Stimulated activated CD4-positive, alpha-beta T cell treated with anti-CD3 and anti-CD28 coated beads, TNF-alpha, amount 100 ng/mL, for 48 hours (primary cell): ENCODE measurements around the gene COG4.

Experiments used
- DNase-seq, 3 donors: peaks; one replicate each; pipeline ENCODE4 v3.0.0-alpha.2; 2020; ENCODE audit warnings: low read depth in 3 of 3

COG4 gene

DNA sequence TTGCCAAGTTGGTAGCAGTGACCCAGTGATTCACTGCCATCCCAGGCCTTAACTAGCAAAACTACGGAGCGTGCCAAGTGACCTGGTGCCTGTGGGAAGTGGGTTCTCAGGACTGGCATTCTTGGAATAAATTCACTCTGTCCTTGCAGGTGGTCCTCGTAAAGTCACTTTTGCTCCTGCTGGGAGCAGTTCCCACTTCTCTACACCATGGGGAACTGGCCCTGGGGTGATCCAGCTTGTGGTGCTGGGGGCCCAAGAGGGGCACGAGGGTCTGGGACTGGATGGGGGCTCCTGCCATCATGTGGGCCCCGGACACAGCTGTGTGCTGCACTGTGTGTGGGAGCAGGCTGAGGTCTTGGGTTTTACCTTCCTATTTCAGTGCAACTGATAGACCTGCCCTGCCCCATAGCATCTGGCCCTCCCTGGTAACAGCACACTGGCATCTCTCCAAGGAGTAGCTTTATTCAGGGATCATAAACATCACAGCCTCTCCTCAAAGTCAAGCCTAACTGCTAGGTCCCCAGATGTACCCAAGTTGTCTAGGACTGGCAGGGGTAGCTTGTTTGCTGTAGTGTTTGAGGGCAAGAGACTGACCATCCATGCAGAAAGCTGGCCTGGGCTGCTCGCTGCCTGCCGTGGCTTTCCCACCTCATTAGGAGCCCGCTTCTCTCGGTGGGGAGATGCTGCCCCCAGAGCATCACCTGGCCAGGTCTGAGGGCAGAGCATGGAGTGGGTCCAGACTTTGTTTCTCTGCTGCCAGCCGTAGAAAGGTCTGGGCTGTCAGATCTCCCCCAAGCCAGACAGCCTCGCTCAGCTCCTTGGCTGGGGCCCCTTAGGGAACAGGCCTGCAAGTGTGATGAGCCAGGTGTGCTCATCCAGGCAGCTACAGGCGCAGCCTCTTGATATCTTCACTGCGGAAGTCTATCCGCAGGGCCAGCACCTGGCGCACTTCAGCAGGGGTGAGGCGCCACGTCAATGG, 42.9 kb downstream of the COG4 start:
- no peak for DNase-seq

DNA sequence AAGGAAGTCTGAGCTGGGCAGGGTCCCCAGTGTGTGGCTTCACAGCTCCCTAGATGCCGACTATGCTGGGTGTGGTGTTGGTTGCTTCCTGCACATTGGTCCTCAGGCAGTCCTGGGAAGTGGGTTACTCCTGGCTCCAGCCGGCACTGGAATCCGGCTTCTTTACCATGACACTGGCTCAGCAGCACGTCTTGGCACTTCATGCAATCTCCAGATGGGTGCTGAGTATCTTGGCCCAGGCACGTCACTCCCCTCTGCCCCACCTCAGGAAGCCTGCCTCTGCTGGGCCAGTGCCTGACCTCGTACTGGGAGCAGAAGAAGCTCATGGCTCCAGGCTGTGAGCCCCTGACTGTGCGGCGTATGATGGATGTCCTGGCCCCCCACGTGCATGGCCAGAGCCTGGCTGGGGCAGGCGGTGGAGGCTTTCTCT, 44.4 kb downstream of the COG4 start:
- no peak for DNase-seq

DNA sequence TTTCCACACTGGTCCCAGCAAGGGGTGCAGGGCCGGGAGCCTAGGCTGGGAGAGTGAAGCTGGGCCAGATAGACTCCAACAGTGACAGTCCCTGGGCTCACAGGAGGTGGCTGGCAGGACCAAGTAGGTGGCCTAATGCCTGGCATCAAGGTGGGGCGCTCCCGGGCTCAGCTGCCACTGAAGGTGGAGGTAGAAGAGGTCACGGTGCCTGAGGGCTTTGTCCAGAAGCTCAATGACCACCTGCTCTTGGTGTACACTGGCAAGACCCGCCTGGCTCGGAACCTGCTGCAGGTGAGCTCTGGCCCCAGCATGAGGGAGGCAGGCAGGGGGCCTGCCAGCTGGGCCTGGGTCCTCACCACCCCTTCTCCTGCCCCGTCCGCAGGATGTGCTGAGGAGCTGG, 45.2 kb downstream of the COG4 start:
- no peak for DNase-seq

DNA sequence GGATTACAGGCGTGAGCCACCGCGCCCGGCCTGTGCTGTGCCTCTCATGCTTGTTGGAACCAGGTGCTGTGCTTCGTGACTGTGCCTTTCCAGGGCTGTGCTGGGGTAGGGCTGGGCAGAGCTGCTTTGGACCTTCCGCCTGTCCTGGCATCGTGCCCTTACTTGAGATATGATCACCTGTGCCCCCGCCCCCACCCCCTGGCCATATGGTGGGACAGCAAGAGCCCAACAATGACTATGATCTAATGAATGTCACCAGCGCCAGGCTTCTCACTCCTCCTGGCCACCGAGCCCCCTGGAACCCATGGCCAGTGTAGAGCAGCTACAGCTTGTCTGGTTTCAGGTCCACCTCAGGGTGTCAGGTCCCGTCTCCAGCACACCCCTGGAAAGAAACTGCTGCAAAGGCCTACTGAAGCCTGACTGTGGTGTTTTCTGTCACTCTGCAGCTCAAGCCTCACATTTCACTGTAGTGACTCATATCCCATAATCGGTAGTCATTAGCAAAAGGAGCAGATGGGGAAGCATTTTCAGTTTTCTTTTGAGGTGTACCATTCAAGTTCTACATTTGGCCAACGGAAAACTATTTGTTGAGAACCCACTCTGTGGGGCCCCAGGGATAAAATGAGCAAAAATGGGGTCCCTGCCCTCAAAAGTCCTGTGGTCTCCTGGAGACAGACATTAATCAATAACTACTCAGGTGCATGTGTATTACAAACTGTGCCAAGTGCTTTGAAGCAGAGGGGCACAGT, 46.9 kb downstream of the COG4 start:
- DNase-seq: peak; percentile 30 to 46 (median 38)

DNA sequence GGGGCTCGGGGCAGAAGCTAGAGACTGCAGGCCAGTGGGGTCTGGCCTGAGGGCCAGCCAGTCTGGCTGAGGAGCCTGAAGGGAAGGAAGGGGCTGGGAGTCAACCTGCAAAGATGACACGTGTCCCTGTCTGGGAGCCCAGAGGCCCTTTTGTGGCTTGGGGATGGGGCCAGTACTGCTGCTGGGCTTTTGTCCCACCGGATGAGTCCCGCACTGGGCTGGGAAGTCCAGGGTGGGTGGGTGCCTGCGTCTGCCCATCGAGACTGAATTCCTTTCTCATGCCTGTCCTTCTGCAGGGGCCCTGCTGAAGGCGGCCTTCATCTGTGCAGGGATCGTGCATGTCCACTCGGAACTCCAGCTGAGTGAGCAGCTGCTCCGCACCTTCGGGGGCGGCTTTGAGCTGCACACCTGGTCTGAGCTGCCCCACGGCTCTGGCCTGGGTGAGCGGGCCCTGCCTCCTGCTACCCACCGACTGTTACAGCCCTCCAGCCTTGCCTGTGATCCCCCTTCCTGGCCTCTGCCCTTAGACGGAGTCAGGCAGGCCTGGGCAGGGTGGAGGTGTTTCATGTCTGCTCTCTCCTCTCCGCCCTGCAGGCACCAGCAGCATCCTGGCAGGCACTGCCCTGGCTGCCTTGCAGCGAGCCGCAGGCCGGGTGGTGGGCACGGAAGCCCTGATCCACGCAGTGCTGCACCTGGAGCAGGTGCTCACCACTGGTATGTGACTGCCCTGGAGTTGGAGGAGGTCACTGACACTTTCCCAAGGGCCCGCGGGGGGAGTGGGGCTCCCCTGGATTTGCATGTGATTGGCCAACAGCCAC, 48.1 kb downstream of the COG4 start:
- DNase-seq: no peak

DNA sequence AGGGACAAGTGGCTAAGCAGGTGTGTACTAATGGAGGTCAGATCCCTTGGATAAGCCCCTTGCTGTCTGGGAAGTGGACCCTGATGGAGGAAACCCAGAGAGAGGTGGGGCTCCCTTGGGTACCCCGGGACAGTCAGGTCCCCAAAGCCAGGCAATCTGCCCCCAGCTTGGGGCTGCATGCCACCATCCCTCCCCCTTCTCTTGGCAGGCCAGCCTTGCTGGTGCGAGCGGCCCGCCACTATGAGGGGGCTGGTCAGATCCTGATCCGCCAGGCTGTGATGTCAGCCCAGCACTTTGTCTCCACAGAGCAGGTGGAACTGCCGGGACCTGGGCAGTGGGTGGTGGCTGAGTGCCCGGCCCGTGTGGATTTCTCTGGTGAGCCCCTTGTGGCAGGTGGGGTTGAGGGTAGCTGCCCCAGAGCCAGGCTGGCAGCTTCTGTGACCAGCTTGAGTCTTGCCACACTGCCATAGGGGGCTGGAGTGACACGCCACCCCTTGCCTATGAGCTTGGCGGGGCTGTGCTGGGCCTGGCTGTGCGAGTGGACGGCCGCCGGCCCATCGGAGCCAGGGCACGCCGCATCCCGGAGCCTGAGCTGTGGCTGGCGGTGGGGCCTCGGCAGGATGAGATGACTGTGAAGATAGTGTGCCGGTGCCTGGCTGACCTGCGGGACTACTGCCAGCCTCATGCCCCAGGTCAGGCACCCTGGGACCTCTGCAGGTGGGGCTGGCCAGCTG, 48.9 kb downstream of the COG4 start:
- no peak for DNase-seq

DNA sequence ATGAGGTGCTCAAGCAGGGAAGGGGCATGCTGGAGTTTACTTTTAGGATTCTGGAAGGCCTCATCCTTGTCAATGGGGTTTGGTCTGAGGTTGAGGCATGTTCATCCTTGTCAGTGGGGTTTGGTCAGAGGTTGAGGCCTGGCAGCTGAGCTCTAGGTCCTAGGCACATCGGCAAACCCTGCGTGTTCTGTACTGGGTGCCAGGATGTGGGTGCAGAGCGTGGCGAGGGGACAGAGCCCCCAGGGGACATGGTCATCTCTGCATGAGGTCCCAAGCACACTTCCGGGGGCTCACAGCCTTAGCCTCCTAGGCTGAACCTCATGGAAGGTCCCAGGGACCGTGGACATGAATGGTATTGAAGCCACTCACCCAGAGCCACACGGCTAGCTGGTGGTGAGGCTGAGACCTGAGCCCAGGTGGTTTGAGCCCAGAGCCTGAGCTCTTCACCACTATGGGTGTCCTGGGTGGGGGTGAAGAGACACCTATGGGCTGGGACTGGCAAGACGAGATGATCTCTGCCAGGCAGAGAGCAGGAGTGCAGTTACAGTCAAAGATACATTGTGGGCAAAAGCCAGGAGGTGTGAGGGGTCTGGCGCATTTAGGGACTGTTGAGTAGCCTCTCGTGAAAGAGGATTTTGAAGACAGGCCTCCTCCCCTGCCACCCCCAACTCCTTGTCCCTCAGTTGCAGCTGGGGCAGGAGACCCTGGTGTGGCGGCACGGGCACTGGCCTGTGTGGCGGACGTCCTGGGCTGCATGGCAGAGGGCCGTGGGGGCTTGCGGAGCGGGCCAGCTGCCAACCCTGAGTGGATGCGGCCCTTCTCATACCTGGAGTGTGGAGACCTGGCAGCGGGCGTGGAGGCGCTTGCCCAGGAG, 49.7 kb downstream of the COG4 start:
- no peak for DNase-seq

DNA sequence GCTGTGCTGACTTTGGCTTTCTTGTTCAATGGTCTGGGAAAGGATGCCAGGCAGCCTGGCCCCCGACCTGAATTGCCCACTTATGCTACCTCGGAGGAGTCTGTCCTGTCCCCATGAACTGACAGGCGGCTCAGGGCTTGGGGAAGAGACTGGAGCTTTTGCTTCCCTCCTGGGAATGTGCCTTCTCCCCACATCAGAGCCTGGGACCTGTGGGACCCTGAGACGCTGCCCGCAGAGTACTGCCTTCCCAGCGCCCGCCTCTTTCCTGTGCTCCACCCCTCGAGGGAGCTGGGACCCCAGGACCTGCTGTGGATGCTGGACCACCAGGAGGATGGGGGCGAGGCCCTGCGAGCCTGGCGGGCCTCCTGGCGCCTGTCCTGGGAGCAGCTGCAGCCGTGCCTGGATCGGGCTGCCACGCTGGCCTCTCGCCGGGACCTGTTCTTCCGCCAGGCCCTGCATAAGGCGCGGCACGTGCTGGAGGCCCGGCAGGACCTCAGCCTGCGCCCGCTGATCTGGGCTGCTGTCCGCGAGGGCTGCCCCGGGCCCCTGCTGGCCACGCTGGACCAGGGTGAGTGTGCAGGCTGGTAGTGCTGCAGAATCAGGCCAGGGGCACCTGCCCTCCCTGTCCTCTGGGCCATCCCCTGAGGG, 50.4 kb downstream of the COG4 start:
- no peak for DNase-seq

DNA sequence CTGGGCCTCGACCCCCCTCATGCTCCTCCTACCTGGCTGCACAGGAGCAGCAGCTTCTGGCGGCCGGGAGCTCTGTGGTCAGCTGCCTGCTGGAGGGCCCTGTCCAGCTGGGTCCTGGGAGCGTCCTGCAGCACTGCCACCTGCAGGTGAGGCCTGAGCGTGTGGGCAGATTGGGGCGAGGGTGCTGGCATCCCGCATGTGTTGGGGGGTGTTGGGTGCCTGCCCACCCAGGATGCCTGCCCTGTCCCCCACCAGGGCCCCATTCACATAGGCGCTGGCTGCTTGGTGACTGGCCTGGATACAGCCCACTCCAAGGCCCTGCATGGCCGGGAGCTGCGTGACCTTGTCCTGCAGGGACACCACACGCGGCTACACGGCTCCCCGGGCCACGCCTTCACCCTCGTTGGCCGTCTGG, 52.4 kb downstream of the COG4 start:
- DNase-seq: no peak

DNA sequence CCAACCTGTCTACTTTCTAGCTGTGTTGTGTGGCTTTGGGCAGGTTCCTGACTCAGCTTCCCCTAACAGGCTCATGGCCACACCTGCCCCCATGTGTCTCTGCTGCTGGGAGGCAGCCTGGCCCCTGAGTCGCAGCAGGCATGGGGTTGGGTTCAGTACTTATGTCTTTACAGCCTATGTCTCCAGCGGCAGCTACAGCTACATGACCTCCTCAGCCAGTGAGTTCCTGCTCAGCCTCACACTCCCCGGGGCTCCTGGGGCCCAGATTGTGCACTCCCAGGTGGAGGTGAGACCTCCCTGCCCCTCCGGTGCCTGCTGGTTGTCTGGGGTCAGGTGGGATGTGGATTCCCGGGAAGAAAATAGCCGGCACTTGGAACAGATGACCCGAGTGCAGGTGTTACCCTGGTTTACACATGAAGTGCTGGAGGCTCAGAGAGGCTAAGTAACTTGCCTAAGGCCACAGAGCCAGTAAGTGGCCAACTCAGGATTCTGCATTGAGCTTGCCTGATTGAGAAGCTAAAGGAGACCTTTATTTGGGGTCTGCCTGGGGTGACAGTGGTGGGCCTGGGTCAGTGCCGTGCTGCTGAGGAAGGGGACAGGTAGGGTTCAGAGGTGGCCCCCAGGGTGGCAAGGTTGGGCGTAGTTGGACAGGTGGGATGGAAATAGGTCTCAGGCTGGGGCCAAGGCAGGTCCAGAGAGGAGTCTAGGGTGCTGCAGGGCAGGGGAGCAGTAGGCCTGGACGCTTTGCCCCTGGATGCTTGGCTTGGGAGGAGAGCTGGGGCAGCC, 53.0 kb downstream of the COG4 start:
- no peak for DNase-seq

DNA sequence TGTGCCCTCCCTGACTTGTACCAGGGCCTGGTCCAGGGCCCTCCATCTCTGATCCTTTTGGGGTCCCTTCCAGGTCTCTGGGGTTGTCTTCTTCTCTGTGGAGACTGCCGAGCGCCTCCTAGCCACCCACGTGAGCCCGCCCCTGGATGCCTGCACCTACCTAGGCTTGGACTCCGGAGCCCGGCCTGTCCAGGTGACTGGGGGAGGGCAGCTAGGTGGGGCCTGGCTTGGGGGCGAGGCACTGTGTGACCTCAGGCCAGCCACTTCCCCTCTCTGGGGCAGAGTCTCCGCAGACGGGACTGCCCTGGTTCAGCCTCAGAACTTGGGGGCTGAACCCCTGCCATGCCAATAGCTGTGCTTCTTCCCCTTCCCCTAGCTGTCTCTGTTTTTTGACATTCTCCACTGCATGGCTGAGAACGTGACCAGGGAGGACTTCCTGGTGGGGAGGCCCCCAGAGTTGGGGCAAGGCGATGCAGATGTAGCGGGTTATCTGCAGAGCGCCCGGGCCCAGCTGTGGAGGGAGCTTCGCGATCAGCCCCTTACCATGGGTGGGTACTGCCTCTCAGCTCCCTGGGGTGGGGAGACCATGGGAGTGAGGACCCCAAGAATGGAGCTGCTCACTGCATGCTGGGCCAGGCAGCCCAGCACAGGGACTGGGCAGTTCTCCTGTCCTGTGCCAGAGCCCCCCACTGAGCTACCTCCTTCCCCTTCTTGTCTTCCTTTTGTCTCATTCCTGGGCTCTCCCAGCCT, 54.4 kb downstream of the COG4 start:
- DNase-seq: no peak

DNA sequence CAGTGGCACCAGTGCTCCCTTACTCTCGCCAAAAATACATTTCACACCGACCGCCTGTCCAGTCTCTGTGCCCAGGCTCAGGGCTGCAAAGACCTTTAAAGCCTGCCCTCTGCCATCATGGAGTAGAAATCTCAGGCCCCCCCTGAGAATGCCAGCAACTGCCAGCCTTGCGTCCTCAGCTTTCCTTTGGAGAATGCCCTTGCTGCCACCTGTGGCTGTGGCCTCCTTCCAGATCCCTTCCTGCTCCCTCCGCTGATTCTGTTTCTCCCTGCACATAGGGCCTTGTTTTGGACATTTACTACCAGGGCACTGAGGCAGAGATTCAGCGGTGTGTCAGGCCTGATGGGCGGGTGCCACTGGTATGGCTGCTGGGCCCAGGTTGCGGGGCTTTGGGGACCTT, 55.7 kb downstream of the COG4 start:
- no peak for DNase-seq

DNA sequence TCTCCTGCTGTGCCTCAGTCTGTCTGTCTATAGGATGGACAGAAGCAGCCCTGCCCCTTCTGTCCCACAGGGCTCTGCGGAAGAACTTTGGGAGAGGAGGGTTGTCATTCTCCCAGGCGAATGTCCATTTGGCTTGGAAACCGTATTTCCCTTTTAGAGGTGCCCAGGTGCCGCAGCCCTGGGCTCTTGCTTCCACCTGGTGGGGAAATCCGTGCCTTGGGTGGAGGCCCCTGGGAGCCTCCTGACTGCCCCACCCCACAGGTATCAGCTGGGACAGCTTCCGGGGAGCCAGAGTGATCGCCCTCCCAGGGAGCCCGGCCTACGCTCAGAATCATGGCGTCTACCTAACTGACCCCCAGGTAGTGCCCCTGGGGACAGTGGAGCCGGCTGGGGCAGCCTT, 56.2 kb downstream of the COG4 start:
- DNase-seq: no peak

DNA sequence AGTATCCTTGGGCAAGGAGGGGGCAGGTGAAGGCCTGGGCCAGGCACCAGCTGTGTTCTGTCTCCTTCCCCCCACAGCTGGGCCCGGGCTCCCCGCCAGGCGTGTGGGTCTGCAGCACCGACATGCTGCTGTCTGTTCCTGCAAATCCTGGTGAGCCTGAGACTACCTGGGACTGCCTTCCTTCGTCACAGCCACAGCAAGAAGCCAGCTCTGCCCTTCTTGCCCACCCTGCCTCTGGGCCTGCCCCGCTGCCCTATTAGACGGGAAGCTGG, 56.6 kb downstream of the COG4 start:
- DNase-seq: no peak

DNA sequence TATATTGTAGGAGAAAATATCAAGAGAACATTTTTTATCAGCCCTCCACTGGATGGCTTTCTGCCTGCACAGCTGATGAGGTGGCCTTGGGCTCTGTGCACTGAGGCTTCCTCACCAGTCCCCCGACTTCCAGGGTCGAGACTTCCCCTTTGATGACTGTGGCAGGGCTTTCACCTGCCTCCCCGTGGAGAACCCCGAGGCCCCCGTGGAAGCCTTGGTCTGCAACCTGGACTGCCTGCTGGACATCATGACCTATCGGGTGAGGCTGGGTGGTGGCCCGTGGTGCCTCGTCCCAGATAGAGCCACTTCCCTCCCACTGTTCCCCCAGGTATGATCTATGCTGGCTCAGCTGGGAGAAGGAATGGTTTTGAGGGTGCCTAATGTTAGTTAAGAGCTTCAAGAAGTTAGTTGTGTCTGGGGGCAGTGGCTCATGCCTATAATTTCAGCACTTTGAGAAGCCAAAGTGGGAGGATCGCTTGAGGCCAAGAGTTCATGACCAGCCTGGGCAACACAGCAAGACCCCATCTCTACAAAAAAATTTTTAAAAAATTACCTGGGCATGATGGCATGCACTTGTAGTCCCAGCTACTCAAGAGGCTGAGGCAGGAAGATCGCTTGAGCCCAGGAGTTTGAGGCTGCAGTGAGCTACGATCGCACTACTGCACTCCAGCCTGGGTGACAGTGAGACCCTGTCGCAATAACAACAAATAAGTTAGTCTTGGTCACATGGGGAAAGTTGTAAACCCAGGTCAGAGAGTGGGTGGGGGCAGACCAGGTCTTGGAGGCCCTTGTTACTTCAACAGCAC, 57.2 kb downstream of the COG4 start:
- no peak for DNase-seq

DNA sequence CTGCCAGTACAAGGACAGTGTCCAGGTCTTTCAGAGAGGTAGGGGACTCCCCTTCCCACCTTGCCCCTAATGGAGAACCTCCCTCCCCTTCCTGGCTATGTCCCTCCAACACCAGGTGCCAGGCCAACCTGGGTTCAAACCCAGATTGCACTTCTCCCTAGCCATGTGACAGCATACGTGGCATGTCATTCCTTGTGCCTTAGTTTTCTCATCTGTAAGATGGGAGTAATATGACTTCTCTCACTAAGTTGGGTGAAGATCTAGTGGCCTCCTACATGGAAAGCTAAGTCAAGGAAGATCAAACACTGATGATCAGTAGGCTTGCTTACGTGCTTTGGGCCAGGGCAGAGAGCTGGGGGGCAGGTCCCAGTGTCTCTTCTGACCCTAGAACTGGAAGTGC, 60.1 kb downstream of the COG4 start:
- no peak for DNase-seq

DNA sequence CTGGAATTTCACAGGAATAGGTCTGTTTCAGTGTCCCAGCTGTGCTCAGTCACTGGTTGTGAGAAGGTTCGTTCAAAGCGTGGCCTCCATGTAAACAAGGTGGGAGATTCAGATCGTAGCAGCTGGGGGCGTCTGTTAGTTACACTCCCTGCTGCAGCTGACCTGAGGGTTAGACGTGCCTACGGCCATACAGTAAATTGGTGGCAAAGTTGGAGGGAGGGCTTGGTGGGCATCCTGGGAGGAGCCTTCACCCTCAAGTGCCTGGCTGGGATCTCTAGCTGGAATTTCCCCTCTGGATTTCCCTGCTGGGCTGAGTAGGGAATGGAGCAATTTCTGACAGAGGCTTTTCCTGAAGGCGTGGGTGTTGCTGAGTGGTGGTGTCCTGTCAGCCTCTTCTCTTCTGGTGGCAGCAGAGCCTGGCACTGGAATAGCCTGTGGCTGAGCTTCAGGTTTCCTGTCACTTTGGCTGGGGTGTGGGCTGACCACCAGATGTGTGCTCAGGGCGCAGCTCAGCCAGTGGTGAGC, 62.6 kb downstream of the COG4 start:
- no peak for DNase-seq
